ENCODE data around the gene SOCS7.
A peak's percentile ranks its signal among the peaks of the same experiment; 100 is the strongest.

The SOCS7 gene, protein sequence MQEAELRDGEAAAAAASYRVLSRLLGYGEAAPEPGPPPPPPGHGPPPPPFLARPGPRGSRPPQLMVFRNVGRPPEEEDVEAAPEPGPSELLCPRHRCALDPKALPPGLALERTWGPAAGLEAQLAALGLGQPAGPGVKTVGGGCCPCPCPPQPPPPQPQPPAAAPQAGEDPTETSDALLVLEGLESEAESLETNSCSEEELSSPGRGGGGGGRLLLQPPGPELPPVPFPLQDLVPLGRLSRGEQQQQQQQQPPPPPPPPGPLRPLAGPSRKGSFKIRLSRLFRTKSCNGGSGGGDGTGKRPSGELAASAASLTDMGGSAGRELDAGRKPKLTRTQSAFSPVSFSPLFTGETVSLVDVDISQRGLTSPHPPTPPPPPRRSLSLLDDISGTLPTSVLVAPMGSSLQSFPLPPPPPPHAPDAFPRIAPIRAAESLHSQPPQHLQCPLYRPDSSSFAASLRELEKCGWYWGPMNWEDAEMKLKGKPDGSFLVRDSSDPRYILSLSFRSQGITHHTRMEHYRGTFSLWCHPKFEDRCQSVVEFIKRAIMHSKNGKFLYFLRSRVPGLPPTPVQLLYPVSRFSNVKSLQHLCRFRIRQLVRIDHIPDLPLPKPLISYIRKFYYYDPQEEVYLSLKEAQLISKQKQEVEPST

GRCh38 chr17:38351412-38352222 lies at the start of gene SOCS7:
SOCS7 (plus strand) TSS chr17:38351844; CDS start chr17:38352053, 209 bp downstream.
- peak; percentile 95 for DNase-seq

DNA sequence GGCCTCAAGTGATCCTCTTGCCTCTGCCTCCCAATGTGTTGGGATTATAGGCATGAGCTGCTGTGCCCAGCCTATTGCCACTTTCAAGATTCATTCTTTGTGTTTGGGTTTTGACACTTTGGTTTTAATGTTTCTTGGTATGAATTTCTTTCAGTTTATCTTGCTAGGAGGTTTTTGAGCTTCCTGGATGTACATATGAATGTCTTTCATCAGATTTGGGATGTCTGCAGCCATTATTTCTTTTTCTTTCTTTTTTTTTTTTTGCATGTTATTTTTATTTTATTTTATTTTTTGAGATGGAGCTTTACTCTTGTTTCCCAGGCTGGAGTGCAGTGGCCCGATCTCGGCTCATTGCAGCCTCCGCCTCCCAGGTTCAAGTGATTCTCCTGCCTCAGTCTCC lies 36.1 kb upstream of the SOCS7 start:
- DNase-seq, result peak; percentile 42

DNA sequence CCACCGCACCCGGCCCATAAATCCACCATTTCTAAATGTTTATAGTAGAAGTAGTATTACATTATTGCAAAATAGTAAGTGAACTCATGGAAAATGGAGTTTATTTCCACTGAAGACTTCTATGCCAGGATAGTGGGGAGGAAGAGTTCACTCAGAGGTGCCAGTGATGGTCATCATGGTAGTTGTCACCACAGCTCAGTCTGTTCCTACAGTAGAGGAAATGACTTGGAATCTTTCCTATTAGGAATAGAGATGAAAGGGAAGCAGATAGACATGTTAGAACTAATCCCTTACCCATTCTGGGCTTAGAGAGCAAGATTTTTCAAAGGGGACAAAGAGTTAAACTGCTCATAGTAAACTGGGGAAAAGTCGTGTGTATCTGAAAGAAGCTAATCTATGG lies 34.6 kb upstream of the SOCS7 start:
- DNase-seq, result no peak

DNA sequence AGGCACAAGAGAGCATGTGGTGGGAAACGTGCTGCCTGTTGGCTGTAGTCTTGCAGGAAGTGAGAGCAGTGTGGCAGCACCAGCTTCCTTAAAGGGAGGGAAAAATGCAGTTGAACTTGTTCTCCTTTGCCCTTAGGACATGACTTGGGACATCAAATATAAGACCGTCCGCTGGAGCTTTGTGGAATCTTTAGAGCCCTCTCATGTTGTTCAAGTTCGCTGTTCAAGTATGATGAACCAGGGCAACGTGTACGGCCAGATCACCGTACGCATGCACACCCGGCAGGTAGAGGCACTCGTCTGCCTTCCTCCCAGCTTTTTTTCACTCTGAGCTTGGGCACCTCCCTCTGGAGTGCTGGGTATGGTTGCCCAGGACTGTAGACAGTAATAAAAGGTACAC lies 31.2 kb upstream of the SOCS7 start:
- DNase-seq, result no peak

- DNase-seq, result peak; percentile 79
Measured at GRCh38 chr17:38322156-38322779, 29.4 kb upstream of the SOCS7 start.

DNA sequence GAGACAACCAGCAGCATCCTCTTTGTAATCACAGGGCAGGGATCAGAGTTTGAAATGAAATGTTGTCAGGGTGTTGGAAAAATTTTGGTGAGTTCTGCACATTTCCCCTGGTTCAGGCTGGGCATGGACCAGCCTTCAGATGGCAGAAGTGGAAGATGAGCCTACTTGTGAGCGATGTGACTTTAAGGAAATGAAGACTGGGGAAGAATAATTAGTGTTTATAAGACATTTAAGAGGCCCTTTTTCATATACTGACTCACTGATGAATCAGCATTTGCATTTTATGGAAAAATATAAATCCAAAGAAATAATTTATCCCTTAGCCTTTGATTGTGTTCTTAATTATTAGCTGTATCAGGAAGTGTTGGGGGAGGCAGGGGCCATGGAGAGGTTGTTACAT lies 28.7 kb upstream of the SOCS7 start:
- no peak for DNase-seq

DNA sequence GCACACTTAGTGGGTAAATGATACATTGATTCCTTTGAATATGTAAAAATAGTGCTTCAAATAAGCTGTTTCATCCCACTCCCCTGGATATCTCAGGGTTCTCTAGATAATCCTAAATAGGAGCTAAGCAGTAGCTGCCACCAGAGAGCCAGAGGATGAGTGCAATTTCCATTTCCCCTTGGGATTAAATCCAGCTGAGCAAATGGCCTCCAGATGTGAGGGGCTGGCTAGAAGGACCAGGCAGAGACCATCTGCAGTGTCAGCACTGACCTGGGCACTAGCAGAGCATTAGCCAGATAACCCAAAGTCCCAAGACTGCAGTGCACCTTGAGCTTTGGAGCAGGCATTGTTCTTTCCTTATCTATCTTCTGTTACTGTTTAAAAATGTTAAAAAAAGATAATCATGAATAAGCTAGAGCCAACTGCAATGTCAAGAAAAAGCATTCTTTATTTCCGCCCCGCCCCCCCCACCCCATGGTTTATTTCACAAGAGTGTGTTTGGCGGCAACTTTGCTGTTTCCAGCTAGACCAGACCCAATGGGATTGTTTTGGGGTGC lies 27.4 kb upstream of the SOCS7 start:
- no peak for DNase-seq

DNA sequence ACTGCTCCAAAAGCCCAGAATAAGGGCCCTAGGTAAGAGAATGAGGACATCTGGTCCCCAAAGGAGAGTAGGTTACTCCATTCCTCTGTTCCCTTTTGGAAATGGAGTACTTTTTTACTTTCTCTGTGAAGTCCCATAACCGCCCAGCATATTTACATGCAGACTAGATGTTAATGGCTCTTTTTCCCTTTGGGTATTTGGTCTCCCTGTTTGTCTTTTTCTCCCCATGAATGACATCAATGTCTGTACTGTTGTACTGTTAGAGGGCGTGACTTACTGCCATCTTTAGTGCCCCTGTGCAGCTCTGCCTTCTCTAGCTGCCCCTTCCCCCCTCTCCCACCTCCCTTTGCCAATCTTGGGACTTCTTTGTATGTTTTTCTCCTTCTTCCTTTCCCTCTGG lies 26.9 kb upstream of the SOCS7 start:
- DNase-seq, result no peak

DNA sequence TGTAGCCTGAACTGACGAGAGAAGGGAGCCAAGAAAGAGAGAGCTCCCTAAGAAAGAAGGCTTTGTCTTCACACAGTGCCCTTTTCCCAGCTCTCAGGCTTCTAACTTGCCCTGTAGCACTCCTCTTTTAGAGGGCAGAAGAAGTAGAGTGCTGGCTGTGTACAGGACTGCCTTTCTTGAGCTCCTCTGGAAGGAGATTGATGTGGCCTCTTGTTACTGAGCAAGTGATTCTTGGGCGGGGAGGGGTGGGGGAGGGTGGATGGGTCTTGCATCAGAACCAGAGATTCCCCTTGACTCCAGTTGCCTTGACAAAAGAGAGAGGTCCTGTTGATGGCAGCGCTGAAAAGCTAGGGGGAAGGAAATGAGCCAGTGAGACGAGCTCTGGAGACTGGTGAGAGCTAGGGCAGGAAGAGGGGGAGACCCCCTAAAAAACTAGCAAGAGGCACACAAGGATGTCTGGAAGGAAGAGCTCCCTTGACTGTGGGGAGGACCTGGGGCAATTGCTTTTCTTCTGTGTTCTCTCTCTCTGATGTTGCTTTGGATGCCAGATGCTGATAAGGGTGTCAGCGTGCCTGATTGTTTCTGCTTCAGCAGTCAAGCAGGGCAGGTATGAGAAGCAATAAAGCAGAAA lies 26.3 kb upstream of the SOCS7 start:
- no peak for DNase-seq

DNA sequence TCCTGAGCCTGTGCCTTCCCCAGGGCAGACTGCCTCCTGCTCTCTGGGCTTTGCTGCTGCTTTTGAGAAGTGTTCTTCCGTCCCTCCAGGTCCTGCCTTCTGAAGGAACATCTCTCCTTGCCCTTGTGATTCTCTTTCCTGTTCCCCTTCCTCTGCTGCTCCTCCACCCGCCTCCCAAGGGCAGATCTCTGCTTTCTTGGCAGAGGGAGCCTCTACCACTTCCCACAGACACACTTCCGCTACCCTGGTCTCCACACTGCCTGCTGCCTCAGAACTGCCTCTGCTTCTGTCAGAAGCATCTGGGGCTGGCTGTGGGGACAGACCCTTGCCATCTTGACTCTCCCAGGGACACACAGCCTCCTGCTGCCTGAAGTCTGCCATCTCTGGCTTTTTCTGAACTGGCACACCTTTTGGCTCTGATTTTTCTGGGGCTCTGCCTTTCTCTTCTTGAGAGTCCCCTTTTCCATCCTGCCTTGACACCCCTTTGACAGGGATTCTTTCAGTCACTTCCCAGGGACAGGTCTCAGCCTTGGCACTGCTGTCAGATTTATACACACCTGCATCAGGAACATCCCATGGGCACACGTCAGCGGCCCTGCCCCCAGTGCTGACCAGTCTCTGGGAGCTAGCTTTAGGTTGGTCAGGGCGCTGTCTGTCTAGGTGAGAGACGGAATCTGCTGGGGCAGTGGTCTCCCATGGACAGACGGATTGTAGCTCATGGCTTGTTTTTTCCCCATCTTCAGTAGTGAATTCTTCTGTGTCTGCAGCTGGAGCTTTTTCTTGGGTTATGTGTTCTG lies 24.4 kb upstream of the SOCS7 start:
- no peak for DNase-seq

GRCh38 chr17:38327936-38328335 lies 23.7 kb upstream of the SOCS7 start:
- DNase-seq, result no peak

DNA sequence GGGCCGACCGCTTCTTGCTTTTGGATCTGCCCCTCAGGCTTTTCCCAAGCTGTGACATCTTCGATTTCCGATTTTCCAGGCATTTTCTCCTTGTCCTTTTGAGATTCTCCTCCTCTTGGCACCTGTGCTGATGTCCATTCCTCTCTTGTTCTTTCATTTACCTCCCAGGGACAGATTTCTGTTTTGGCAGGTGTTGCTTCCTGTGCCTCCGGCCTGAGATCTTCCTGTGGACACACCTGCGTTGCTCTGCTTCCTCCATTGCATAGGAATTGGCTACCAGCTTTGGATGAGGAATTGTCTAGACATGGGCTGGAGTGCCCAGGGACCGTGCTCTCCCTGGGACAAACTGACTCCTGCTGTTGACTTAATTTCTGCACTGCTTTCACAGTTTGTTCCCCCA lies 23.0 kb upstream of the SOCS7 start:
- no peak for DNase-seq

- DNase-seq, result no peak
Measured at GRCh38 chr17:38329284-38329683, 22.4 kb upstream of the SOCS7 start.

- DNase-seq, result no peak
Measured at GRCh38 chr17:38329808-38330730, 21.6 kb upstream of the SOCS7 start.

DNA sequence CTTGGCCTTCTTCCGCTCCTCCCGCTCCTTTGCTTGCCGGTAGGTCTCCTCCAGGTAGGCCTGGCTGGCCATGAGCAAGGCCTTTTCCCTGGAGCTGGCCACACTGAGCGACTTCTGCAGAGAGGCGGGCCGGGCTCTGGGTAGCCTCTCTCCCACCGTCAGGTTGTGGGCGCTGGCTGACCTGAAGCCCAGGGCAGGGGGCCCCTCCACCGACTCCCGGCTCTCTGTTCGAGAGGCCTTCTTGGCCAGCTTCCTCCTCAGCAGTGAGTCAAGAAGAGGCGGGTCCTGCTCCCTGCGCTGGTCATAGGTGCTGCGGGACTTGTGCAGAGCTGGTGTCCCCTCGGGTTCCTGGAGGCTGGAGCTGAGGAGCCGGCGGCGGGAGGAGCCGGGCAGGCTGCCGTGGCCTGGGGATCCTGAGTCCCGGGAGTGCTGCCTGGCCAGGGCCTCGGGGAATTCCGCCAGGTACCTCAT lies 20.7 kb upstream of the SOCS7 start:
- DNase-seq, result no peak

GRCh38 chr17:38332735-38333134 lies 18.9 kb upstream of the SOCS7 start:
- DNase-seq, result no peak

DNA sequence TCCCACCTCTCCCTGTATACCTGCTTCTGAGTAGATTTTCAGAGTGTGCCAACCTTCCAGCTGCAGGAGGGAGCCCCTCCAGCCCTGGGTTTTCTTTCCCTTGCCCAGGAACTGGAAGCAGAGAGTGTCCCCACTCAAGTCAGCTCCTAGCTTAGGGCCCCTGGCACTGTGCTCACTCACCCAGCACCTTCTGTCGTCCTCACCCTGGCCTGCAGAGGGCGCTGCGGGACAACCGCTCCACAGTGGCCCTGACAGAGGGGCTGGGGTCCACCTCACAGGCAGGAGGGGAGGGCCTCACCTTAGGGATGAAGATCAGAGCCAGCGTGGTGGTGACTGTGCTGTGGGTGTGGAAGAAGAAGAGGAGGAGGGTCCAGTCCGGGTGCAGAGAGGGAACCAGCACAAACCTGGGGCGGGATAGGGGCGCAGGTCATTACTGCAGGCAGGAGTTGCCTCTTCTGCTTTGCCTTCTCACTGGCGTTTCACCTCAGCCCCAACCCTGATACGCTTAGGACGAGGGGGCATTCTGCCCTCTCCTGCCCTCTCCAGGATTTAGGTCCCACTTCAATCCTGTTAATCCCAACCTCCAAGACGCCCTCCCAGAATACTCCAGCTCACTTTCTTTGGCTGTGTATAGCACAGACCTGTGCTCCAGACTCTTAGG lies 17.9 kb upstream of the SOCS7 start:
- DNase-seq, result peak; percentile 66

DNA sequence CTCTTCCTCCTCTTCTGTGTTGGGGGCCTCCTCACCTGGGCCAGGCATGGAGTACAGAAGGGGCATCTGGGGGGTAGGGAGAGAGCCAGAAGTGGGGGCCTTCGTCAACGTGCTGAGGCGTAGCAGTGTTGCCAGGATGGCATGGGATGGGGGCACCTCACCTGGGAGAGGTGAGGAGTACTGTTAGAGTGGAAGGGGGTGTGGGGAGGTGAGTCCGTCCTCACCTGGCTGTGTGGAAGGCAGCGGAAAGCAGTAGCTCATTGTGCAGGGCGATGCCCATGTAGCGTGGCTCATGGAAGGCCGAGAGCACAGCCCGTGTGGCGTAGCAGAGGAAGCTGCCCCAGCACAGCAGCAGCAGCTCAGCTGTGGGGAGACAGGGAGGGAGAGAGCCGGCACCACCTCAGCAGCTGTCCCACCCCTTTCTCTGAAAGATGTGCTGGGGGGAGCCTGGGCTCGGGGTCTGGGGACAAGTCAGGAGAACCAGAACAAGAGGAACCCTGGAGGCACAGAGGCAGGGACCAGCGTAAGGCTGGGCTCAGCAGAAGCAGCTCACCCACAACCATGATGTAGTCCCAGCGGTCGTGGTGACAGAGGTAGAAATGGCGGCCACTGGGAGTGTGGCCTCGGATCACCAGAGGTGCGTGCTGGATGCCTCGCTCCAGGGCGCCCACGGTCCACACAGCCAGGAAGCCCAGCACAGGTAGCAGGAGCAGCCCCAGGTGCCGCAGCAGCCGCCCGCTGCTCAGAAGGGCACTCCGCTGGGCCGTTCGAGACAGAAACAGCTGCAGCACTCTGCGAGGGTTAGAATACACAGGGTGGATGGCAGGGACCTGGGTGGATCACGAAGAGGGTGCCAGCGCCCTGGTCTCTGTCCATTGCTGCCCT lies 16.9 kb upstream of the SOCS7 start:
- DNase-seq, result no peak

- DNase-seq, result no peak
Measured at GRCh38 chr17:38336838-38337237, 14.8 kb upstream of the SOCS7 start.

All from activated CD4-positive, alpha-beta T cell treated with anti-CD3 and anti-CD28 coated beads, Interleukin-2, Interleukin-6, amounts not matched to agents 100 ng/mL and 50 ng/mL, durations not matched to agents 16 hours and 8 hours (primary cell).